SK-N-SH treated with all-trans-retinoic acid at 6 μM for 48 hours (cell line): ENCODE measurements around the gene CDK4.

Experiments
- ATAC-seq: fragments of 200-7000 bp; cut with Tn5 transposase; 3 replicates; pipeline ENCODE4 v1.9.1; 2020; ENCODE audit warnings: mild to moderate bottlenecking, moderate library complexity
- ARNTL ChIP-seq: fragments of 450-650 bp; formaldehyde crosslinking; IDR thresholded peaks from 2 replicates; pipeline ENCODE4 v1.5.0; 2020; ENCODE audit warnings: low read depth, mild to moderate bottlenecking, moderate library complexity, borderline replicate concordance
- BACH2 ChIP-seq: fragments of 250-450 bp; sonication (Bioruptor Pico); IDR thresholded peaks from 2 replicates; pipeline ENCODE4 v1.9.0; 2021; ENCODE audit warnings: mild to moderate bottlenecking, borderline replicate concordance
- CREB5 ChIP-seq: fragments of 250-450 bp; sonication (Bioruptor Pico); IDR thresholded peaks from 2 replicates; pipeline ENCODE4 v1.5.1; 2020; ENCODE audit warnings: low read depth, mild to moderate bottlenecking, moderate library complexity
- CSDC2 ChIP-seq: fragments of 250-450 bp; sonication (Bioruptor Pico); IDR thresholded peaks from 2 replicates; pipeline ENCODE4 v1.5.0; 2020; ENCODE audit warnings: mild to moderate bottlenecking, moderate library complexity
- CSRNP3 ChIP-seq: fragments of 250-450 bp; sonication (Bioruptor Pico); IDR thresholded peaks from 2 replicates; pipeline ENCODE4 v1.5.1; 2021; ENCODE audit warnings: mild to moderate bottlenecking, moderate library complexity
- ESRRG ChIP-seq: fragments of 250-450 bp; sonication (Bioruptor Pico); IDR thresholded peaks from 2 replicates; pipeline ENCODE4 v1.6.1; 2021; ENCODE audit warnings: mild to moderate bottlenecking
- OSR1 ChIP-seq: fragments of 250-450 bp; sonication (Bioruptor Pico); IDR thresholded peaks from 2 replicates; pipeline ENCODE4 v1.8.0; 2022; ENCODE audit warnings: moderate library complexity, mild to moderate bottlenecking, inconsistent platforms
- PATZ1 ChIP-seq: fragments of 250-450 bp; sonication (Bioruptor Pico); IDR thresholded peaks from 2 replicates; pipeline ENCODE4 v1.8.0; 2020; ENCODE audit warnings: mild to moderate bottlenecking, moderate library complexity, borderline replicate concordance
- POU6F1 ChIP-seq: fragments of 250-450 bp; sonication (Bioruptor Pico); IDR thresholded peaks from 2 replicates; pipeline ENCODE4 v1.8.0; 2021; ENCODE audit warnings: low read depth, mild to moderate bottlenecking, moderate library complexity, borderline replicate concordance
- PPARA ChIP-seq: fragments of 250-450 bp; sonication (Bioruptor Pico); IDR thresholded peaks from 2 replicates; pipeline ENCODE4 v1.5.0; 2020; ENCODE audit warnings: mild to moderate bottlenecking, borderline replicate concordance
- SNAI2 ChIP-seq: fragments of 250-450 bp; sonication (Bioruptor Pico); IDR thresholded peaks from 2 replicates; pipeline ENCODE4 v1.5.0; 2020; ENCODE audit warnings: mild to moderate bottlenecking, moderate library complexity
- TCF4 ChIP-seq: fragments of 250-450 bp; sonication (Bioruptor Pico); IDR thresholded peaks from 2 replicates; pipeline ENCODE4 v1.8.0; 2021; ENCODE audit warnings: mild to moderate bottlenecking, moderate library complexity, borderline replicate concordance
- TOX ChIP-seq: fragments of 250-450 bp; sonication (Bioruptor Pico); IDR thresholded peaks from 2 replicates; pipeline ENCODE4 v1.8.0; 2021; ENCODE audit warnings: mild to moderate bottlenecking, moderate library complexity, borderline replicate concordance
- TSHZ2 ChIP-seq: fragments of 250-450 bp; sonication (Bioruptor Pico); IDR thresholded peaks from 2 replicates; pipeline ENCODE4 v1.5.0; 2020; ENCODE audit warnings: mild to moderate bottlenecking, moderate library complexity
- ZC3H10 ChIP-seq: fragments of 250-450 bp; sonication (Bioruptor Pico); IDR thresholded peaks from 2 replicates; pipeline ENCODE4 v1.5.1; 2021; ENCODE audit warnings: mild to moderate bottlenecking, moderate library complexity
- ZFP3 ChIP-seq: fragments of 250-450 bp; sonication (Bioruptor Pico); IDR thresholded peaks from 2 replicates; pipeline ENCODE4 v1.5.0; 2020; ENCODE audit warnings: mild to moderate bottlenecking, moderate library complexity
- ZFP30 ChIP-seq: fragments of 450-650 bp; formaldehyde crosslinking; IDR thresholded peaks from 2 replicates; pipeline ENCODE4 v1.5.0; 2022; ENCODE audit warnings: mild to moderate bottlenecking, moderate library complexity
- ZNF565 ChIP-seq: fragments of 450-650 bp; formaldehyde crosslinking; conservative IDR thresholded peaks from 2 replicates; pipeline ENCODE4 v1.5.0; 2020; ENCODE audit warnings: low read depth, mild to moderate bottlenecking, moderate library complexity
- ZNF8 ChIP-seq: fragments of 450-650 bp; formaldehyde crosslinking; IDR thresholded peaks from 2 replicates; pipeline ENCODE4 v1.5.0; 2020; ENCODE audit warnings: mild to moderate bottlenecking, moderate library complexity

The CDK4 gene

GRCh38 chr12:57708296-57708695, 43.8 kb downstream of the CDK4 start (continued):
- no peak for TF ChIP-seq ESRRG (CRISPR knock-in tag)
- TF ChIP-seq TOX = no peak
- TF ChIP-seq PPARA (CRISPR knock-in tag) = no peak
- TF ChIP-seq OSR1 = no peak
- no peak for TF ChIP-seq TSHZ2
- TF ChIP-seq ARNTL (CRISPR knock-in tag) = no peak
- TF ChIP-seq ZNF565 = no peak
- TF ChIP-seq ZFP3 (CRISPR knock-in tag) = no peak

GRCh38 chr12:57707250-57707649, 44.9 kb downstream of the CDK4 start:
- no peak for ATAC-seq
- no peak for TF ChIP-seq ZC3H10 (CRISPR knock-in tag)
- no peak for TF ChIP-seq ZNF8 (CRISPR knock-in tag)
- no peak for TF ChIP-seq TCF4 (CRISPR knock-in tag)
- no peak for TF ChIP-seq PPARA (CRISPR knock-in tag)
- TF ChIP-seq CSRNP3 = no peak
- no peak for TF ChIP-seq ZFP30
- no peak for TF ChIP-seq ZFP3 (CRISPR knock-in tag)
- TF ChIP-seq POU6F1 (CRISPR knock-in tag) = no peak
- TF ChIP-seq BACH2 (CRISPR knock-in tag) = no peak
- TF ChIP-seq ESRRG (CRISPR knock-in tag) = no peak
- TF ChIP-seq CREB5 (CRISPR knock-in tag) = no peak
- TF ChIP-seq ZNF565 = no peak
- no peak for TF ChIP-seq PATZ1 (CRISPR knock-in tag)
- no peak for TF ChIP-seq SNAI2 (CRISPR knock-in tag)
- TF ChIP-seq TOX = no peak
- TF ChIP-seq CSDC2 (CRISPR knock-in tag) = no peak
- no peak for TF ChIP-seq TSHZ2
